ENCODE results near the gene GTF2IRD1. TPM values are rescaled to one million over a fixed set of nuclear protein-coding genes. Genes with fewer than 3 reads are reported as not detected.

GTF2IRD1 gene
- total and polyA plus RNA-seq, 2 of the 13 experiments (the other 11 are each of a cell fraction or from before 2014, with no cell fraction given): 16.5 to 26.7 TPM

- no peak for TF ChIP-seq TEF (CRISPR knock-in tag; IDR thresholded peaks at IDR 0.05)
- no peak for TF ChIP-seq DBP (CRISPR knock-in tag; IDR thresholded peaks at IDR 0.05; ENCODE audit: not compliant biosample characterization)
- TF ChIP-seq FIP1L1 (IDR thresholded peaks at IDR 0.05; ENCODE audit: borderline replicate concordance, insufficient read depth, low read depth, low read length): no peak
- no peak for TF ChIP-seq ZNF605 (CRISPR knock-in tag; IDR thresholded peaks at IDR 0.05)
- no peak for TF ChIP-seq PCBP2 (optimal IDR thresholded peaks at IDR 0.05; ENCODE audit: low read depth, low read length, poor library complexity, severe bottlenecking)
- no peak for TF ChIP-seq ZNF552 (CRISPR knock-in tag; IDR thresholded peaks at IDR 0.05; ENCODE audit: borderline replicate concordance)
- TF ChIP-seq MTA1 (CRISPR knock-in tag; IDR thresholded peaks at IDR 0.05; ENCODE audit: borderline replicate concordance): no peak
- no peak for TF ChIP-seq MYNN (CRISPR knock-in tag; IDR thresholded peaks at IDR 0.05; ENCODE audit: low read depth)
These were observed 47.6 kb downstream of the GTF2IRD1 start (continued) for GRCh38 chr7:74501298-74501697.

- ChIA-PET CTCF (ENCODE audit: low intra/inter-chr PET ratio, low total read pairs) (no interaction called here), POLR2A (no interaction called here)
- no peak for ATAC-seq
- intact Hi-C loops (cut with micrococcal nuclease; ENCODE audit: unreplicated experiment): no loop called here
- peaks cover 6% of the 10 kb centered on the region for H3K79me2 ChIP-seq (ENCODE audit: insufficient read depth, low read length)
- no peak overlapping the region for H3K4me3 ChIP-seq (replicated peaks in 1 of 3; ENCODE audit: insufficient read depth in 1 of 3, low read depth in 2 of 3, low read length in 3 of 3)
- H2AFZ ChIP-seq (ENCODE audit: low read length): no peak overlapping the region
- DNase-seq (ENCODE audit: low spot score): no peak
- H3K4me2 ChIP-seq (ENCODE audit: low read depth, low read length): no peak overlapping the region
- no peaks in the 10 kb centered on the region for H3K9me3 ChIP-seq (ENCODE audit: low read length)
- WGBS (ENCODE audit: low lambda C conversion rate): 91% methylated on average over 5 of the region's 14 CpGs
- no peak for FAIRE-seq
- H3K27ac ChIP-seq (ENCODE audit: extremely low read length, insufficient read depth, low read length): no peak overlapping the region
- H3K9ac ChIP-seq (ENCODE audit: insufficient read depth, low read depth, low read length): no peak overlapping the region
- peaks cover 7% of the 10 kb centered on the region; the same call in 1 of the 2 replicates for H4K20me1 ChIP-seq (ENCODE audit: insufficient read depth, low read length)
- H3K27me3 ChIP-seq (ENCODE audit: control insufficient read depth in 1 of 2, insufficient read depth in 2 of 2, low read length in 2 of 2): no peaks in the 10 kb centered on the region
- no TSS peak for BruUV-seq (replicated peaks)
- in situ Hi-C loops (cut with HindIII; ENCODE audit: extremely low pct_ligation_motif_present, low pct_unique_long_range_greater_than_20kb): no loop called here
- H3K4me1 ChIP-seq (ENCODE audit: insufficient read depth, low read length): peaks cover 21% of the 10 kb centered on the region
- peaks cover 1 to 5% of the 10 kb centered on the region in 2 experiments; a peak in 2 of 5 replicates for H3K36me3 ChIP-seq (replicated peaks in 1 of 2; ENCODE audit: control insufficient read depth in 1 of 2, insufficient read depth in 2 of 2, low read length in 2 of 2)
- TF ChIP-seq IKZF1 (IDR thresholded peaks at IDR 0.05) (no peak), THYN1 (CRISPR knock-in tag; IDR thresholded peaks at IDR 0.05; ENCODE audit: borderline replicate concordance, low read depth) (no peak), NFIC (IDR thresholded peaks at IDR 0.05; ENCODE audit: low read length) (no peak), ZNF451 (CRISPR knock-in tag; IDR thresholded peaks at IDR 0.05) (no peak), ZFP82 (CRISPR knock-in tag; IDR thresholded peaks at IDR 0.05; ENCODE audit: borderline replicate concordance) (no peak), NFE2L1 (CRISPR knock-in tag; IDR thresholded peaks at IDR 0.05; ENCODE audit: borderline replicate concordance) (no peak), ZNF337 (CRISPR knock-in tag; IDR thresholded peaks at IDR 0.05; ENCODE audit: borderline replicate concordance, low read depth) (no peak), THAP7 (CRISPR knock-in tag; IDR thresholded peaks at IDR 0.05) (no peak), ZUFSP (CRISPR knock-in tag; IDR thresholded peaks at IDR 0.05; ENCODE audit: borderline replicate concordance) (no peak), MTF2 (CRISPR knock-in tag; IDR thresholded peaks at IDR 0.05; ENCODE audit: borderline replicate concordance) (no peak), NFKB2 (CRISPR knock-in tag; IDR thresholded peaks at IDR 0.05; ENCODE audit: borderline replicate concordance) (no peak)
These were observed 48.6 kb downstream of the GTF2IRD1 start for GRCh38 chr7:74502216-74502891.
